Astrocyte (in vitro differentiated cells and primary cell): ENCODE measurements around the gene CCDC137. TPM values are rescaled to one million over a fixed set of nuclear protein-coding genes. Genes with fewer than 3 reads are reported as not detected.

Source experiments
- DNase-seq: peaks from one replicate; pipeline ENCODE4 v3.0.0-alpha.2; 2010; ENCODE audit warnings: low read depth
- FAIRE-seq: peaks from 2 replicates; lab custom pipeline; 2011; peaks lifted over from hg19 to GRCh38; lab: Jason Lieb, UNC
- H2AFZ ChIP-seq: 2 replicates; pipeline ENCODE4 v1.6.0; 2012; ENCODE audit warnings: low read depth, low read length, inconsistent platforms
- H3K27ac ChIP-seq: 2 replicates; pipeline ENCODE4 v1.5.1; 2011; ENCODE audit warnings: low read depth, low read length, inconsistent platforms
- H3K27me3 ChIP-seq: 2 replicates; pipeline ENCODE4 v1.6.0; 2011; ENCODE audit warnings: low read length, inconsistent platforms; ENCODE audit not compliant: insufficient read depth
- H3K36me3 ChIP-seq: 2 replicates; pipeline ENCODE4 v1.5.1; 2011; ENCODE audit warnings: low read length, inconsistent platforms; ENCODE audit not compliant: insufficient read depth
- H3K4me1 ChIP-seq: 2 replicates; pipeline ENCODE4 v1.5.1; 2011; ENCODE audit warnings: low read length, inconsistent platforms; ENCODE audit not compliant: insufficient read depth
- H3K4me2 ChIP-seq: 2 replicates; pipeline ENCODE4 v1.6.0; 2012; ENCODE audit warnings: low read length, inconsistent platforms
- H3K4me3 ChIP-seq: 2 replicates; pipeline ENCODE4 v1.5.1; 2011; ENCODE audit warnings: low read depth, mild to moderate bottlenecking, low read length, inconsistent platforms; ENCODE audit not compliant: insufficient read depth
- H3K79me2 ChIP-seq: 2 replicates; pipeline ENCODE4 v1.6.0; 2012; ENCODE audit warnings: mild to moderate bottlenecking, low read length, inconsistent platforms; ENCODE audit not compliant: insufficient read depth
- H3K9ac ChIP-seq: 2 replicates; pipeline ENCODE4 v1.6.0; 2012; ENCODE audit warnings: mild to moderate bottlenecking, low read length, inconsistent platforms
- H3K9me3 ChIP-seq: 2 replicates; pipeline ENCODE4 v1.5.1; 2012; ENCODE audit warnings: low read depth, mild to moderate bottlenecking, low read length, inconsistent platforms; ENCODE audit not compliant: insufficient read depth
- H4K20me1 ChIP-seq: 2 replicates; pipeline ENCODE4 v1.6.0; 2012; ENCODE audit warnings: low read length, inconsistent platforms; ENCODE audit not compliant: insufficient read depth
- H3K27ac Mint-ChIP-seq: one replicate; pipeline ENCODE4 v1.8.0; 2021; ENCODE audit warnings: mild to moderate bottlenecking, mixed read lengths; ENCODE audit not compliant: unreplicated experiment
- H3K27me3 Mint-ChIP-seq: one replicate; pipeline ENCODE4 v1.8.0; 2021; ENCODE audit warnings: low read depth, mixed read lengths; ENCODE audit not compliant: unreplicated experiment
- H3K36me3 Mint-ChIP-seq: one replicate; pipeline ENCODE4 v1.8.0; 2021; ENCODE audit warnings: low read depth, mixed read lengths; ENCODE audit not compliant: unreplicated experiment
- H3K4me1 Mint-ChIP-seq: one replicate; pipeline ENCODE4 v1.8.0; 2021; ENCODE audit warnings: low read depth, mixed read lengths; ENCODE audit not compliant: unreplicated experiment
- H3K4me3 Mint-ChIP-seq: one replicate; pipeline ENCODE4 v1.8.0; 2021; ENCODE audit warnings: mild to moderate bottlenecking, moderate library complexity, mixed read lengths; ENCODE audit not compliant: unreplicated experiment
- H3K9me3 Mint-ChIP-seq: one replicate; pipeline ENCODE4 v1.8.0; 2021; ENCODE audit warnings: mild to moderate bottlenecking, mixed read lengths; ENCODE audit not compliant: unreplicated experiment
- EZH2 ChIP-seq: IDR thresholded peaks from 2 replicates; pipeline ENCODE4 v1.6.1; 2012; ENCODE audit warnings: mild to moderate bottlenecking, low read length, inconsistent platforms; ENCODE audit not compliant: insufficient read depth
- total RNA-seq: library from RNA; stranded (reverse); gene quantifications from 2 replicates; pipeline ENCODE4 v1.2.1, GENCODE V29; 2021
- TF ChIP-seq, protein P1 (sequence below): IDR thresholded peaks from 2 replicates; pipeline ENCODE4 v1.5.1; 2011; ENCODE audit warnings: low read depth, mild to moderate bottlenecking, inconsistent platforms, low read length, moderate library complexity; ENCODE audit not compliant: insufficient read depth

Gene CCDC137
- total RNA-seq, 1 donor from 2014 or later = 29.4 TPM

- Histone ChIP-seq H3K9me3 (no peaks in the 10 kb centered on the region), H4K20me1 (peaks cover 18% of the 10 kb centered on the region), H3K4me1 (peaks cover 22% of the 10 kb centered on the region), H2AFZ (no peak overlapping the region), H3K27ac (no peak overlapping the region), H3K4me3 (no peak overlapping the region), H3K36me3 (no peaks in the 10 kb centered on the region), H3K9ac (no peak overlapping the region), H3K27me3 (no peaks in the 10 kb centered on the region), H3K79me2 (peaks cover 13% of the 10 kb centered on the region), H3K4me2 (no peak overlapping the region)
- DNase-seq (no peak), FAIRE-seq (no peak)
- TF ChIP-seq, protein P1, sequence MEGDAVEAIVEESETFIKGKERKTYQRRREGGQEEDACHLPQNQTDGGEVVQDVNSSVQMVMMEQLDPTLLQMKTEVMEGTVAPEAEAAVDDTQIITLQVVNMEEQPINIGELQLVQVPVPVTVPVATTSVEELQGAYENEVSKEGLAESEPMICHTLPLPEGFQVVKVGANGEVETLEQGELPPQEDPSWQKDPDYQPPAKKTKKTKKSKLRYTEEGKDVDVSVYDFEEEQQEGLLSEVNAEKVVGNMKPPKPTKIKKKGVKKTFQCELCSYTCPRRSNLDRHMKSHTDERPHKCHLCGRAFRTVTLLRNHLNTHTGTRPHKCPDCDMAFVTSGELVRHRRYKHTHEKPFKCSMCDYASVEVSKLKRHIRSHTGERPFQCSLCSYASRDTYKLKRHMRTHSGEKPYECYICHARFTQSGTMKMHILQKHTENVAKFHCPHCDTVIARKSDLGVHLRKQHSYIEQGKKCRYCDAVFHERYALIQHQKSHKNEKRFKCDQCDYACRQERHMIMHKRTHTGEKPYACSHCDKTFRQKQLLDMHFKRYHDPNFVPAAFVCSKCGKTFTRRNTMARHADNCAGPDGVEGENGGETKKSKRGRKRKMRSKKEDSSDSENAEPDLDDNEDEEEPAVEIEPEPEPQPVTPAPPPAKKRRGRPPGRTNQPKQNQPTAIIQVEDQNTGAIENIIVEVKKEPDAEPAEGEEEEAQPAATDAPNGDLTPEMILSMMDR = no peak
- TF ChIP-seq EZH2 = no peak
- H3K9me3 Mint-ChIP-seq = no peaks in the 10 kb centered on the region
- H3K27me3 Mint-ChIP-seq = no peaks in the 10 kb centered on the region
- H3K4me3 Mint-ChIP-seq = no peak overlapping the region
- H3K4me1 Mint-ChIP-seq = peaks cover 2% of the 10 kb centered on the region
- no peak overlapping the region for H3K27ac Mint-ChIP-seq
- no peaks in the 10 kb centered on the region for H3K36me3 Mint-ChIP-seq
Observed at GRCh38 chr17:81715872-81716673, 49.5 kb downstream of the CCDC137 start.

GRCh38 chr17:81716674-81716996 lies 50.1 kb downstream of the CCDC137 start:
- Mint-ChIP-seq H3K36me3 (no peaks in the 10 kb centered on the region), H3K27me3 (no peaks in the 10 kb centered on the region), H3K4me3 (no peak overlapping the region), H3K4me1 (peaks cover 2% of the 10 kb centered on the region), H3K27ac (no peak overlapping the region), H3K9me3 (no peaks in the 10 kb centered on the region)
- no peaks in the 10 kb centered on the region for H3K9me3 ChIP-seq
- peaks cover 13% of the 10 kb centered on the region for H3K79me2 ChIP-seq
- no peak for DNase-seq
- H3K9ac ChIP-seq = no peak overlapping the region
- peaks cover 17% of the 10 kb centered on the region for H3K4me1 ChIP-seq
- peaks cover 18% of the 10 kb centered on the region for H4K20me1 ChIP-seq
- no peak overlapping the region for H3K27ac ChIP-seq
- TF ChIP-seq EZH2 = no peak
- TF ChIP-seq, protein P1 = no peak
- H3K27me3 ChIP-seq = no peaks in the 10 kb centered on the region
- no peak overlapping the region for H2AFZ ChIP-seq
- H3K4me2 ChIP-seq = no peak overlapping the region
- no peak for FAIRE-seq
- no peak overlapping the region for H3K4me3 ChIP-seq
- H3K36me3 ChIP-seq = no peaks in the 10 kb centered on the region

DNA sequence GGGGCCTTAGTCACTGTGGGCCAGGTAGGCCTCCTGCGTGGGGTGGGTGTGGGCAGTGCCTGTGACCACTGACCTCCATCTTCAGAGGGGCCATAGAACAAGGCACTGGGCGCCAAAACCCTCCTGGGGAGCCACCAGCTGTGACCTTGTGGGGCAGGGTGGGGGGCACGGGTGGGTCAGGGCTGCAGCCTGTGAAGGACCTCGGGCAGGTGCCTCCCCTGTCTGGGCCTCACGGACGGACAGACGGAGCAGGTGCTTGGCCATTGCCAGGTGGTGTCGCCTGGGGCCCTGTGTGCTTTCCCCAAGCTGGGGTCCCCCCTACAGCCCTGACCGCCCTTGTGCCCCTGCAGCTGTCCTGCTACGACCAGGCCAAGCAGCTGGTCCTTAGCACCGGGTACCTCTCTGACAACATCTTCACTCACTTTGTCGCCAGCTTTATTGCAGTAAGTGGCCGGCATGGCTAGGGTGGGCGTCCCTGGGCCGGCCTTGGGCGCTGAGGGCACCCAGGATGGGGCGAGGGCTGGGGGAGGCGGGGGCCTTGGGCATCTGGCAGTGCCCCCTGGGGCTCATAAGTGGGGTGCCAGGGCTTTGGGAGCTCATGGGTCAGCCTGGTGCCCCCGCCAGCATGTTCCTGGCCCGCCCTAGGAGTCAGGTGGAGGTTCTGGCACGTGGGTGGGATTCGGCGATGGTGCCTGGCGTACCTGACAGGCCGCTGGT lies 50.7 kb downstream of the CCDC137 start:
- H2AFZ ChIP-seq = no peak overlapping the region
- Mint-ChIP-seq H3K4me1 (peaks cover 2% of the 10 kb centered on the region), H3K27ac (no peak overlapping the region), H3K36me3 (no peaks in the 10 kb centered on the region), H3K4me3 (no peak overlapping the region), H3K9me3 (no peaks in the 10 kb centered on the region), H3K27me3 (no peaks in the 10 kb centered on the region)
- H4K20me1 ChIP-seq = peaks cover 18% of the 10 kb centered on the region
- no peaks in the 10 kb centered on the region for H3K27me3 ChIP-seq
- no peaks in the 10 kb centered on the region for H3K36me3 ChIP-seq
- H3K79me2 ChIP-seq = peaks cover 13% of the 10 kb centered on the region
- H3K4me3 ChIP-seq = no peak overlapping the region
- no peaks in the 10 kb centered on the region for H3K9me3 ChIP-seq
- H3K4me1 ChIP-seq = peaks cover 13% of the 10 kb centered on the region
- DNase-seq (no peak), FAIRE-seq (no peak)
- no peak overlapping the region for H3K9ac ChIP-seq
- no peak overlapping the region for H3K4me2 ChIP-seq
- no peak for TF ChIP-seq EZH2
- TF ChIP-seq, protein P1 = no peak
- H3K27ac ChIP-seq = no peak overlapping the region
